Keratinocyte (primary cell): Measurements from ENCODE around the gene DDAH1. TPM values are rescaled to one million over a fixed set of nuclear protein-coding genes. Genes with fewer than 3 reads are reported as not detected.

ENCODE experiments used
- DNase-seq: peaks from one replicate; pipeline ENCODE4 v3.0.0-alpha.2; 2011; ENCODE audit warnings: low read depth, missing footprints, low spot score
- FAIRE-seq: peaks from 2 replicates; lab custom pipeline; 2011; peaks lifted over from hg19 to GRCh38; lab: Jason Lieb, UNC
- H2AFZ ChIP-seq: 2 replicates; pipeline ENCODE4 v1.6.0; 2012; ENCODE audit warnings: low read length, control low read depth, inconsistent platforms; ENCODE audit not compliant: control insufficient read depth
- H3K27ac ChIP-seq: 2 replicates; pipeline ENCODE4 v1.5.1; 2011; ENCODE audit warnings: low read length; ENCODE audit not compliant: control insufficient read depth, insufficient read depth
- H3K27me3 ChIP-seq: 3 replicates; pipeline ENCODE4 v1.6.0; 2011; ENCODE audit warnings: low read length; ENCODE audit not compliant: control insufficient read depth, insufficient read depth; ENCODE audit errors: extremely low read depth
- H3K36me3 ChIP-seq, 2 experiments: 2 replicates in 1 of 2; 3 replicates in 1 of 2; pipeline ENCODE4 v1.5.1; 2011; ENCODE audit warnings: low read length in 2 of 2, mild to moderate bottlenecking in 1 of 2; ENCODE audit not compliant: control insufficient read depth in 2 of 2, insufficient read depth in 2 of 2; ENCODE audit errors: extremely low read depth in 1 of 2
- H3K4me1 ChIP-seq: 3 replicates; pipeline ENCODE4 v1.5.1; 2011; ENCODE audit warnings: low read length; ENCODE audit not compliant: control insufficient read depth, insufficient read depth; ENCODE audit errors: extremely low read depth
- H3K4me2 ChIP-seq: 3 replicates; pipeline ENCODE4 v1.6.0; 2011; ENCODE audit warnings: low read depth, low read length; ENCODE audit not compliant: control insufficient read depth, insufficient read depth; ENCODE audit errors: extremely low read depth
- H3K4me3 ChIP-seq, 3 experiments: fragments of 200-600 bp in 1 of 3; sonication (generic) in 1 of 3; 2 replicates in 2 of 3; 3 replicates in 1 of 3; pipeline ENCODE4 v1.5.1; 2011 to 2016; ENCODE audit warnings: low read length in 3 of 3, mild to moderate bottlenecking in 3 of 3, control low read depth in 2 of 3, inconsistent platforms in 1 of 3, low read depth in 1 of 3, mixed read lengths in 1 of 3, mixed run types in 1 of 3, moderate library complexity in 1 of 3; ENCODE audit not compliant: control insufficient read depth in 2 of 3, insufficient read depth in 2 of 3; ENCODE audit errors: extremely low read depth in 1 of 3
- H3K79me2 ChIP-seq: 2 replicates; pipeline ENCODE4 v1.6.0; 2012; ENCODE audit warnings: low read length; ENCODE audit not compliant: control insufficient read depth, insufficient read depth
- H3K9ac ChIP-seq: 3 replicates; pipeline ENCODE4 v1.6.0; 2011; ENCODE audit warnings: low read length; ENCODE audit not compliant: control insufficient read depth, insufficient read depth; ENCODE audit errors: extremely low read depth
- H3K9me1 ChIP-seq: 3 replicates; pipeline ENCODE4 v1.6.0; 2011; ENCODE audit warnings: low read length; ENCODE audit not compliant: control insufficient read depth, insufficient read depth; ENCODE audit errors: extremely low read depth
- H3K9me3 ChIP-seq: 2 replicates; pipeline ENCODE4 v1.5.1; 2012; ENCODE audit warnings: low read depth, low read length; ENCODE audit not compliant: control insufficient read depth
- H4K20me1 ChIP-seq: 3 replicates; pipeline ENCODE4 v1.6.0; 2011; ENCODE audit warnings: low read length; ENCODE audit not compliant: control insufficient read depth, insufficient read depth; ENCODE audit errors: extremely low read depth
- CTCF ChIP-seq, 3 experiments: IDR thresholded peaks in 1 of 3; conservative IDR thresholded peaks in 1 of 3; optimal IDR thresholded peaks in 1 of 3; 2 replicates in 2 of 3; 3 replicates in 1 of 3; pipeline versions ENCODE3 to v1.5.1; 2011; ENCODE audit warnings: low read length in 3 of 3, mild to moderate bottlenecking in 3 of 3, moderate library complexity in 2 of 3, control low read depth in 1 of 3, inconsistent platforms in 1 of 3; ENCODE audit not compliant: insufficient read depth in 2 of 3; ENCODE audit errors: extremely low read depth in 1 of 3
- EZH2 ChIP-seq: IDR thresholded peaks from one replicate; pipeline ENCODE4 v1.6.1; 2012; ENCODE audit warnings: inconsistent platforms, mild to moderate bottlenecking, low read length, moderate library complexity
- dilution Hi-C: fragments of 300-500 bp; cut with MboI; formaldehyde crosslinking; loops from one replicate; pipeline ENCODE4 v1.7.0; 2020; ENCODE audit warnings: low sequenced_read_pairs; ENCODE audit not compliant: extremely low pct_ligation_motif_present
- polyA plus RNA-seq, 5 experiments: library from polyadenylated mRNA; depleted of rRNA in 3 of 5; stranded (reverse) in 3 of 5; stranded (forward) in 1 of 5; unstranded in 1 of 5; fragments of >200 nt; gene quantifications; 1 replicate in 1 of 5; 2 replicates in 3 of 5; 3 replicates in 1 of 5; pipeline versions ENCODE4 v1.2.1 to v1.2.3, GENCODE V29; 2011 to 2012; ENCODE audit warnings: missing spikeins in 2 of 5, low read depth in 1 of 5, low replicate concordance in 1 of 5

DDAH1 gene
- polyA plus RNA-seq, 1 donor (not counting 4 experiments of a cell fraction or from before 2014, with no cell fraction given): 5.8 TPM

DNA sequence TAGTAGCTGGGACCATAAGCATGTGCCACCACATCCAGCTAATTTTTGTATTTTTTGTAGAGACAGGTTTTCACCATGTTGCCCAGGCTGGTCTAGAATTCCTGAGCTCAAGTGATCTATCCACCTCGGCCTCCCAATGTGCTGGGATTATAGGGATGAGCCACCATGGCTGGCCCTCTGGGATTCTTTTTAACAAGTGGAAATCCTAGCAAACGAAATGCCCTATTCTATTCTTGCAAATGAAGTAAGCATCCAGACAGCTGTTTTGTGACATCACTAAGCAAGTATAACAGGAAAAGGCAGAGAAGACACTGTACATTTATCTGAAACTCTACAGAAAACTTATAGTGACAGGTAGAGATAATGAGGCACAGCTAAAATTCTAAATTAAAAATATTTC, 86.4 kb downstream of the DDAH1 start:
- FAIRE-seq (no peak), DNase-seq (no peak)
- H3K27ac ChIP-seq: no peak overlapping the region
- H3K36me3 ChIP-seq: no peaks in the 10 kb centered on the region
- H3K9me1 ChIP-seq: no peaks in the 10 kb centered on the region
- no peak overlapping the region for H3K4me2 ChIP-seq
- no peaks in the 10 kb centered on the region for H3K27me3 ChIP-seq
- H3K4me3 ChIP-seq: no peak overlapping the region
- no peaks in the 10 kb centered on the region for H3K9me3 ChIP-seq
- no peak overlapping the region for H3K9ac ChIP-seq
- H4K20me1 ChIP-seq: no peaks in the 10 kb centered on the region
- no peak overlapping the region for H2AFZ ChIP-seq
- peaks cover 5% of the 10 kb centered on the region for H3K4me1 ChIP-seq
- dilution Hi-C loops: no loop called here
- H3K79me2 ChIP-seq: no peaks in the 10 kb centered on the region
- no peak for TF ChIP-seq CTCF (optimal IDR thresholded peaks at IDR 0.05 in 1 of 3, IDR thresholded peaks at IDR 0.05 in 1 of 3, conservative IDR thresholded peaks at IDR 0.05 in 1 of 3; ENCODE audit: extremely low read depth in 1 of 3, insufficient read depth in 2 of 3, low read length in 3 of 3)
- no peak for TF ChIP-seq EZH2

- no peak overlapping the region for H3K27ac ChIP-seq
- H2AFZ ChIP-seq: no peak overlapping the region
- no peak overlapping the region for H3K9ac ChIP-seq
- H4K20me1 ChIP-seq: no peaks in the 10 kb centered on the region
- H3K79me2 ChIP-seq: no peaks in the 10 kb centered on the region
- dilution Hi-C loops: no loop called here
- H3K4me1 ChIP-seq: peaks cover 14% of the 10 kb centered on the region
- no peaks in the 10 kb centered on the region for H3K9me1 ChIP-seq
- TF ChIP-seq EZH2 (no peak), CTCF (optimal IDR thresholded peaks at IDR 0.05 in 1 of 3, IDR thresholded peaks at IDR 0.05 in 1 of 3, conservative IDR thresholded peaks at IDR 0.05 in 1 of 3; ENCODE audit: extremely low read depth in 1 of 3, insufficient read depth in 2 of 3, low read length in 3 of 3) (no peak)
- H3K36me3 ChIP-seq: no peaks in the 10 kb centered on the region
- no peak overlapping the region for H3K4me3 ChIP-seq
- H3K9me3 ChIP-seq: no peaks in the 10 kb centered on the region
- DNase-seq (no peak), FAIRE-seq (no peak)
- H3K4me2 ChIP-seq: no peak overlapping the region
- H3K27me3 ChIP-seq: no peaks in the 10 kb centered on the region
Measured at GRCh38 chr1:85376356-85376755, 88.6 kb downstream of the DDAH1 start.
